K562 (cell line): ENCODE data around the gene VSTM1. TPM values are rescaled to one million over a fixed set of nuclear protein-coding genes. Genes with fewer than 3 reads are reported as not detected.

Source experiments
- CHCHD3 ChIP-seq: fragments of 250-450 bp; sonication (Bioruptor Pico); IDR thresholded peaks from 2 replicates; pipeline ENCODE4 v2.1.2; 2022; ENCODE audit warnings: mild to moderate bottlenecking
- CTBP1 ChIP-seq: fragments of 450-650 bp; IDR thresholded peaks from 2 replicates; pipeline ENCODE4 v1.6.1; 2016; ENCODE audit warnings: borderline replicate concordance
- DPF2 ChIP-seq: fragments of 450-650 bp; IDR thresholded peaks from 2 replicates; pipeline ENCODE4 v1.6.1; 2016
- ETV5 ChIP-seq: sonication (generic); formaldehyde crosslinking; IDR thresholded peaks from 2 replicates; pipeline ENCODE4 v1.4.0; 2020; ENCODE audit warnings: low read depth, mild to moderate bottlenecking, missing genetic modification reagents
- FOXA3 ChIP-seq, 2 experiments: fragments of 450-650 bp in 1 of 2; sonication (generic) in 1 of 2; formaldehyde crosslinking; IDR thresholded peaks in 1 of 2; conservative IDR thresholded peaks in 1 of 2; 2 replicates each; pipeline versions ENCODE4 v1.4.0 to v1.8.0; 2020 to 2022; ENCODE audit warnings: mild to moderate bottlenecking in 2 of 2, missing genetic modification reagents in 1 of 2
- GABPA ChIP-seq: fragments of 200-800 bp; sonication (Bioruptor generic); conservative IDR thresholded peaks from 2 replicates; pipeline ENCODE4 v1.6.1; 2016; ENCODE audit warnings: low read depth, missing genetic modification characterization, missing compliant biosample characterization
- GABPB1 ChIP-seq: sonication (generic); formaldehyde crosslinking; IDR thresholded peaks from 2 replicates; pipeline ENCODE4 v1.8.0; 2022; ENCODE audit warnings: mild to moderate bottlenecking, missing genetic modification reagents
- HDGF ChIP-seq: fragments of 450-650 bp; IDR thresholded peaks from 2 replicates; pipeline ENCODE4 v1.6.1; 2016
- KDM4B ChIP-seq, 2 experiments: fragments of 450-650 bp in 1 of 2; sonication (generic) in 1 of 2; IDR thresholded peaks; 2 replicates each; pipeline ENCODE4 v1.6.1; 2016 to 2017; ENCODE audit warnings: borderline replicate concordance in 2 of 2, antibody characterized with exemption in 1 of 2, low read depth in 1 of 2, mild to moderate bottlenecking in 1 of 2
- KLF10 ChIP-seq: fragments of 250-450 bp; sonication (Bioruptor Pico); IDR thresholded peaks from 2 replicates; pipeline ENCODE4 v1.6.1; 2021; ENCODE audit warnings: matching md5 sums
- MAFG ChIP-seq: fragments of 450-650 bp; conservative IDR thresholded peaks from 2 replicates; pipeline ENCODE4 v1.6.1; 2016; ENCODE audit warnings: missing genetic modification characterization, missing compliant biosample characterization
- MXI1 ChIP-seq: IDR thresholded peaks from 2 replicates; pipeline ENCODE4 v1.6.1; 2011; ENCODE audit warnings: low read depth, mild to moderate bottlenecking, improper control_type of control experiment, low read length
- NFIC ChIP-seq: fragments of 450-650 bp; IDR thresholded peaks from 2 replicates; pipeline ENCODE4 v1.6.1; 2017; ENCODE audit warnings: mild to moderate bottlenecking, inconsistent platforms
- PTBP1 ChIP-seq: fragments of 200-400 bp; formaldehyde crosslinking; IDR thresholded peaks from 2 replicates; pipeline ENCODE4 v1.6.1; 2017; ENCODE audit warnings: low read depth, low read length
- RBM39 ChIP-seq: fragments of 200-400 bp; formaldehyde crosslinking; optimal IDR thresholded peaks from 2 replicates; pipeline ENCODE3; 2018; ENCODE audit warnings: low read depth, low read length
- SETDB1 ChIP-seq: IDR thresholded peaks from one replicate; pipeline ENCODE4 v1.6.1; 2012; ENCODE audit warnings: low read length, control low read depth, inconsistent platforms
- SMAD4 ChIP-seq: fragments of 250-450 bp; sonication (Bioruptor Pico); conservative IDR thresholded peaks from 2 replicates; pipeline ENCODE4 v1.8.0; 2021; ENCODE audit warnings: inconsistent platforms, mild to moderate bottlenecking, moderate library complexity
- TSC22D4 ChIP-seq: fragments of 450-650 bp; IDR thresholded peaks from 2 replicates; pipeline ENCODE4 v1.6.1; 2016; ENCODE audit warnings: missing genetic modification characterization, missing biosample characterization, control low read depth
- ZC3H4 ChIP-seq: sonication (generic); formaldehyde crosslinking; IDR thresholded peaks from 2 replicates; pipeline ENCODE4 v1.9.0; 2021; ENCODE audit warnings: missing genetic modification reagents, borderline replicate concordance
- ZNF217 ChIP-seq: sonication (generic); formaldehyde crosslinking; IDR thresholded peaks from 2 replicates; pipeline ENCODE4 v1.8.0; 2022; ENCODE audit warnings: mild to moderate bottlenecking, missing genetic modification reagents
- ZNF263 ChIP-seq: sonication (generic); formaldehyde crosslinking; IDR thresholded peaks from 2 replicates; pipeline ENCODE4 v1.8.0; 2022; ENCODE audit warnings: mild to moderate bottlenecking, missing genetic modification reagents, borderline replicate concordance
- ZNF77 ChIP-seq: fragments of 250-450 bp; sonication (Bioruptor Pico); IDR thresholded peaks from 2 replicates; pipeline ENCODE4 v1.5.0; 2020
- polyA plus RNA-seq, 8 experiments: library from polyadenylated mRNA; depleted of rRNA in 4 of 8; stranded (reverse) in 5 of 8; unstranded in 3 of 8; fragments of >200 nt; fragmentation: Nextera tagmentation in 2 of 8; fragmentation: Illumina TruSeq in 1 of 8; extraction: Ambion mirVana in 2 of 8; extraction: Trizol in 1 of 8; gene quantifications; 2 replicates each; pipeline versions ENCODE4 v1.2.1 to v1.2.3, GENCODE V29; 2011 to 2014; ENCODE audit warnings: inconsistent platforms in 1 of 8, missing spikeins in 1 of 8
- total RNA-seq, 7 experiments: library from RNA; depleted of rRNA in 6 of 7; stranded (reverse); fragments of >200 nt in 6 of 7; fragmentation: Illumina TruSeq in 2 of 7; extraction: Trizol in 2 of 7; gene quantifications; 2 replicates each; pipeline versions ENCODE4 v1.2.1 to v1.2.3, GENCODE V29; 2011 to 2021; ENCODE audit warnings: low replicate concordance in 1 of 7
- TF ChIP-seq, protein P1 (sequence below): sonication (generic); formaldehyde crosslinking; IDR thresholded peaks from 2 replicates; pipeline ENCODE4 v1.8.1; 2023; ENCODE audit warnings: mild to moderate bottlenecking, missing genetic modification reagents
- TF ChIP-seq, protein P2 (sequence below): fragments of 250-450 bp; sonication (Bioruptor Pico); IDR thresholded peaks from 2 replicates; pipeline ENCODE4 v1.5.0; 2021

Gene VSTM1
- total and polyA plus RNA-seq, 9 of the 15 experiments (the other 6 are each of a cell fraction or from before 2014, with no cell fraction given): not detected

DNA sequence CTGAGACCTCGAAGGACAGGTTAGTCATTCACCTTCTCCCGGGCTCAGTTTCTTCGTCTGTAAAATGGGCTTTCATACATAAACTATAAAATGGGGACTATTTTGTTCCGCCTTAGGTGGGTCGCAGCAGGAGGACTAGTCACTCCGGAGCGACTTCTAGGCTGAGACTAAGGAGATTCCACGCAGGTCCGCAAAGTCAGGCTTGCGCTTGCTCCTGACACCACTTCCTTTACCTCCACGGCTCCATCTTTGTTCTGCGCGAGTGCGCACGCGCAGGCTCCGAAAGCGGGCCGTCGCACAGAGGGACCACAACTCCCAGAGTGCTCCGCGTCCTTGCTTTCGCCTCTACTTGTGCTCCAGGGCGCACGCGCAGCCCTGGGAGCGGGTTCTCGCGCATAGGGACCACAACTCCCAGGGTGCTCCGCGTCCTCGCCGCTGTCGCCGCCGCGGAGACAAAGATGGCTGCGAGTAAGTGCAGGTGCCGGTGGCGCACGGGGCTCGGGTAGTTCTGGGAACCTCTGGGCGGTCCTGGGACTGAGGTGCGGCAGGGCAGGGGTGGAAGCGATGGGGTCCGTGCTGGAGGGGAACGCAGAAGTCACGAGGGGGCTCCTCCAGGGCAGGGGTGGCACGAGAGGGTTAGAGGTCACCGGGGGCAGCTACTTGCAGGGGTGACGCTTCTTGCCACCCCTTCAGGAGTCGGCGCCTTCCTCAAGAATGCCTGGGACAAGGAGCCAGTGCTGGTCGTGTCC, 38.9 kb upstream of the VSTM1 start, which contains the start of gene NDUFA3 (continued):
- TF ChIP-seq SMAD4 (CRISPR knock-in tag) (no peak), CTBP1 (no peak; the same call in 1 of the 2 replicates), MXI1 (no peak), ZC3H4 (CRISPR knock-in tag) (no peak), FOXA3 (CRISPR knock-in tag; conservative IDR thresholded peaks at IDR 0.05 in 1 of 2, IDR thresholded peaks at IDR 0.05 in 1 of 2) (no peak), HDGF (peak; percentile 100; the same call in 1 of the 2 replicates), ZNF263 (CRISPR knock-in tag) (peak; percentile 60; the same call in 1 of the 2 replicates), TSC22D4 (tag) (no peak), DPF2 (peak; percentile 36; the same call in 1 of the 2 replicates), PTBP1 (peak; percentile 92), KDM4B (IDR thresholded peaks at IDR 0.05; ENCODE audit: borderline replicate concordance in 2 of 2, low read depth in 1 of 2) (no peak), SETDB1 (no peak), ETV5 (CRISPR knock-in tag) (no peak), CHCHD3 (CRISPR knock-in tag) (no peak), GABPB1 (CRISPR knock-in tag) (peak; percentile 84; the same call in 1 of the 2 replicates), MAFG (tag) (no peak), ZNF77 (no peak), KLF10 (no peak), GABPA (peak; percentile 53; the same call in 1 of the 2 replicates), ZNF217 (CRISPR knock-in tag) (no peak), NFIC (0 out of 2 replicates have a peak, but pooled peaks have one; percentile 7), RBM39 (peak; percentile 57)
- TF ChIP-seq, protein P1, sequence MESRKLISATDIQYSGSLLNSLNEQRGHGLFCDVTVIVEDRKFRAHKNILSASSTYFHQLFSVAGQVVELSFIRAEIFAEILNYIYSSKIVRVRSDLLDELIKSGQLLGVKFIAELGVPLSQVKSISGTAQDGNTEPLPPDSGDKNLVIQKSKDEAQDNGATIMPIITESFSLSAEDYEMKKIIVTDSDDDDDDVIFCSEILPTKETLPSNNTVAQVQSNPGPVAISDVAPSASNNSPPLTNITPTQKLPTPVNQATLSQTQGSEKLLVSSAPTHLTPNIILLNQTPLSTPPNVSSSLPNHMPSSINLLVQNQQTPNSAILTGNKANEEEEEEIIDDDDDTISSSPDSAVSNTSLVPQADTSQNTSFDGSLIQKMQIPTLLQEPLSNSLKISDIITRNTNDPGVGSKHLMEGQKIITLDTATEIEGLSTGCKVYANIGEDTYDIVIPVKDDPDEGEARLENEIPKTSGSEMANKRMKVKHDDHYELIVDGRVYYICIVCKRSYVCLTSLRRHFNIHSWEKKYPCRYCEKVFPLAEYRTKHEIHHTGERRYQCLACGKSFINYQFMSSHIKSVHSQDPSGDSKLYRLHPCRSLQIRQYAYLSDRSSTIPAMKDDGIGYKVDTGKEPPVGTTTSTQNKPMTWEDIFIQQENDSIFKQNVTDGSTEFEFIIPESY (CRISPR knock-in tag): no peak
- TF ChIP-seq, protein P2, sequence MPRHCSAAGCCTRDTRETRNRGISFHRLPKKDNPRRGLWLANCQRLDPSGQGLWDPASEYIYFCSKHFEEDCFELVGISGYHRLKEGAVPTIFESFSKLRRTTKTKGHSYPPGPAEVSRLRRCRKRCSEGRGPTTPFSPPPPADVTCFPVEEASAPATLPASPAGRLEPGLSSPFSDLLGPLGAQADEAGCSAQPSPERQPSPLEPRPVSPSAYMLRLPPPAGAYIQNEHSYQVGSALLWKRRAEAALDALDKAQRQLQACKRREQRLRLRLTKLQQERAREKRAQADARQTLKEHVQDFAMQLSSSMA: no peak
